HepG2 (cell line): Measurements from ENCODE around the gene ARL4D. TPM values are rescaled to one million over a fixed set of nuclear protein-coding genes. Genes with fewer than 3 reads are reported as not detected.

ENCODE experiments used
- CEBPG ChIP-seq: IDR thresholded peaks from 2 replicates; pipeline ENCODE4 v1.6.1; 2016
- GATA4 ChIP-seq: sonication (generic); IDR thresholded peaks from 2 replicates; pipeline ENCODE4 v1.6.1; 2016; ENCODE audit warnings: antibody characterized with exemption, low read depth, borderline replicate concordance
- IRF2 ChIP-seq: IDR thresholded peaks from 2 replicates; pipeline ENCODE4 v1.6.1; 2018; ENCODE audit warnings: missing genetic modification reagents, missing compliant biosample characterization
- MED13 ChIP-seq: sonication (generic); formaldehyde crosslinking; IDR thresholded peaks from 2 replicates; pipeline ENCODE4 v1.5.0; 2020; ENCODE audit warnings: missing genetic modification reagents
- PHF8 ChIP-seq: sonication (generic); formaldehyde crosslinking; IDR thresholded peaks from 2 replicates; pipeline ENCODE4 v1.5.0; 2020; ENCODE audit warnings: missing genetic modification reagents
- SIX4 ChIP-seq: sonication (generic); formaldehyde crosslinking; IDR thresholded peaks from 2 replicates; pipeline ENCODE4 v1.4.0; 2020; ENCODE audit warnings: missing genetic modification reagents
- TOE1 ChIP-seq: sonication (generic); formaldehyde crosslinking; IDR thresholded peaks from 2 replicates; pipeline ENCODE4 v1.4.0; 2020; ENCODE audit warnings: mild to moderate bottlenecking, missing genetic modification reagents
- ZC3H4 ChIP-seq: sonication (generic); formaldehyde crosslinking; IDR thresholded peaks from 2 replicates; pipeline ENCODE4 v1.4.0; 2020; ENCODE audit warnings: missing genetic modification reagents, borderline replicate concordance
- ZMYM3 ChIP-seq: sonication (generic); formaldehyde crosslinking; IDR thresholded peaks from 2 replicates; pipeline ENCODE4 v1.5.1; 2020; ENCODE audit warnings: mild to moderate bottlenecking, missing genetic modification reagents
- ZNF12 ChIP-seq: sonication (generic); formaldehyde crosslinking; IDR thresholded peaks from 2 replicates; pipeline ENCODE4 v1.5.0; 2020; ENCODE audit warnings: missing genetic modification reagents
- ZNF24 ChIP-seq: fragments of 450-650 bp; IDR thresholded peaks from 2 replicates; pipeline ENCODE4 v1.6.1; 2017; ENCODE audit warnings: antibody characterized with exemption, mild to moderate bottlenecking
- ZNF550 ChIP-seq: sonication (generic); formaldehyde crosslinking; IDR thresholded peaks from 2 replicates; pipeline ENCODE4 v1.4.0; 2020; ENCODE audit warnings: mild to moderate bottlenecking, missing genetic modification reagents, borderline replicate concordance
- ZNF607 ChIP-seq: sonication (generic); formaldehyde crosslinking; IDR thresholded peaks from 2 replicates; pipeline ENCODE4 v1.5.1; 2020; ENCODE audit warnings: missing genetic modification reagents, mild to moderate bottlenecking, borderline replicate concordance
- ZNF614 ChIP-seq: IDR thresholded peaks from 2 replicates; pipeline ENCODE4 v1.6.1; 2018; ENCODE audit warnings: missing biosample characterization, missing genetic modification reagents, inconsistent platforms, borderline replicate concordance
- ZNF7 ChIP-seq: IDR thresholded peaks from 2 replicates; pipeline ENCODE4 v1.6.1; 2016; ENCODE audit warnings: missing biosample characterization, missing genetic modification reagents
- ZNF816 ChIP-seq: sonication (generic); formaldehyde crosslinking; IDR thresholded peaks from 2 replicates; pipeline ENCODE4 v1.8.0; 2022; ENCODE audit warnings: missing genetic modification reagents, mild to moderate bottlenecking, borderline replicate concordance
- polyA plus RNA-seq, 8 experiments: library from polyadenylated mRNA; depleted of rRNA in 3 of 8; stranded (reverse) in 7 of 8; unstranded in 1 of 8; fragments of >200 nt; fragmentation: Illumina TruSeq in 4 of 8; extraction: Trizol in 4 of 8; gene quantifications; 2 replicates each; pipeline versions ENCODE4 v1.2.1 to v1.2.3, GENCODE V29; 2011 to 2016; ENCODE audit warnings: low read depth in 4 of 8, missing spikeins in 1 of 8, mixed read lengths in 1 of 8; ENCODE audit not compliant: insufficient read depth in 1 of 8
- total RNA-seq, 5 experiments: library from RNA; depleted of rRNA; stranded (reverse); fragments of >200 nt; fragmentation: Illumina TruSeq; extraction: Trizol; gene quantifications; 2 replicates each; pipeline ENCODE4 v1.2.3, GENCODE V29; 2016; ENCODE audit warnings: low read depth in 1 of 5
- TF ChIP-seq, protein P1 (sequence below): sonication (generic); formaldehyde crosslinking; IDR thresholded peaks from 2 replicates; pipeline ENCODE4 v1.5.0; 2020; ENCODE audit warnings: mild to moderate bottlenecking, missing genetic modification reagents, borderline replicate concordance
- TF ChIP-seq, protein P2 (sequence below): sonication (generic); formaldehyde crosslinking; IDR thresholded peaks from 2 replicates; pipeline ENCODE4 v1.8.0; 2022; ENCODE audit warnings: missing genetic modification reagents, mild to moderate bottlenecking, moderate library complexity, borderline replicate concordance
- TF ChIP-seq, protein P3 (sequence below): sonication (generic); formaldehyde crosslinking; conservative IDR thresholded peaks from 2 replicates; pipeline ENCODE4 v1.4.0; 2020; ENCODE audit warnings: mild to moderate bottlenecking, missing genetic modification reagents, moderate library complexity
- TF ChIP-seq, protein P4 (sequence below): IDR thresholded peaks from 2 replicates; pipeline ENCODE4 v1.6.1; 2012; ENCODE audit warnings: inconsistent platforms
- TF ChIP-seq, protein P5 (sequence below): IDR thresholded peaks from 2 replicates; pipeline ENCODE4 v1.6.1; 2016; ENCODE audit warnings: low read depth, control low read depth

The ARL4D gene
- total and polyA plus RNA-seq, 2 of the 13 experiments (the other 11 are each of a cell fraction or from before 2014, with no cell fraction given): 9.0 to 25.9 TPM

DNA sequence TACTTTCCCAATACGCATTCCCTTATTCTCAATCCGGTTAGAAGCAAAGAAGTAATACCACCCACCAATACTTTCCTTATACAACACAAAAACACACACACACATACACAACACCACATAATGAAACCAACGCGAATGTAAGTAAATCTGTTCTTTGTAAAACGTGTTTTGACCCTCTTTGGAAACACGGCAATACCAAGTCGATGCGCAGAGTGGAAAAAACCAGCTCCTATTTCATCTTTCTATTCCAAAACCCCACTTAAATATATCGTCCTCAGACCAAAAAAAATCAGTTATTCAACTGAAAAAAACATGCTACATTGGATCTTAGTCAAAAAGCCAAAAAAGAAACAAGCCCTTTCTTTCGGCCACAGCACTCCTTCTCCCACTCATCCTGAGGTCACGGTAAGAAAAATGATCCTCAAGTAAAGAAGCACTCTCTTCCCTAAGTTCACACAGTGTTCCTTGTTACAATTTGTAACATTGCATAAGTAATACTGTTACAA is 31.0 kb upstream of the ARL4D start (continued):
- TF ChIP-seq, protein P1, sequence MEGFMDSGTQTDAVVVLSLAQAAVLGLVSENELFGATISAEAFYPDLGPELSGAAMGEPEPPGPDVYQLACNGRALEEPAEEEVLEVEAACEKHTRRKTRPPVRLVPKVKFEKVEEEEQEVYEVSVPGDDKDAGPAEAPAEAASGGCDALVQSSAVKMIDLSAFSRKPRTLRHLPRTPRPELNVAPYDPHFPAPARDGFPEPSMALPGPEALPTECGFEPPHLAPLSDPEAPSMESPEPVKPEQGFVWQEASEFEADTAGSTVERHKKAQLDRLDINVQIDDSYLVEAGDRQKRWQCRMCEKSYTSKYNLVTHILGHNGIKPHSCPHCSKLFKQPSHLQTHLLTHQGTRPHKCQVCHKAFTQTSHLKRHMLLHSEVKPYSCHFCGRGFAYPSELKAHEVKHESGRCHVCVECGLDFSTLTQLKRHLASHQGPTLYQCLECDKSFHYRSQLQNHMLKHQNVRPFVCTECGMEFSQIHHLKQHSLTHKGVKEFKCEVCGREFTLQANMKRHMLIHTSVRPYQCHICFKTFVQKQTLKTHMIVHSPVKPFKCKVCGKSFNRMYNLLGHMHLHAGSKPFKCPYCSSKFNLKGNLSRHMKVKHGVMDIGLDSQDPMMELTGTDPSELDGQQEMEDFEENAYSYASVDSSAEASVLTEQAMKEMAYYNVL: peak; percentile 29; the same call in 1 of the 2 replicates
- peak; percentile 97 for TF ChIP-seq ZC3H4 (CRISPR knock-in tag)
- TF ChIP-seq ZNF12 (CRISPR knock-in tag): peak; percentile 17; the same call in 1 of the 2 replicates
- no peak for TF ChIP-seq ZNF816
- peak; percentile 48; the same call in 1 of the 2 replicates for TF ChIP-seq PHF8 (CRISPR knock-in tag)
- TF ChIP-seq GATA4: peak; percentile 96
- TF ChIP-seq, protein P2, sequence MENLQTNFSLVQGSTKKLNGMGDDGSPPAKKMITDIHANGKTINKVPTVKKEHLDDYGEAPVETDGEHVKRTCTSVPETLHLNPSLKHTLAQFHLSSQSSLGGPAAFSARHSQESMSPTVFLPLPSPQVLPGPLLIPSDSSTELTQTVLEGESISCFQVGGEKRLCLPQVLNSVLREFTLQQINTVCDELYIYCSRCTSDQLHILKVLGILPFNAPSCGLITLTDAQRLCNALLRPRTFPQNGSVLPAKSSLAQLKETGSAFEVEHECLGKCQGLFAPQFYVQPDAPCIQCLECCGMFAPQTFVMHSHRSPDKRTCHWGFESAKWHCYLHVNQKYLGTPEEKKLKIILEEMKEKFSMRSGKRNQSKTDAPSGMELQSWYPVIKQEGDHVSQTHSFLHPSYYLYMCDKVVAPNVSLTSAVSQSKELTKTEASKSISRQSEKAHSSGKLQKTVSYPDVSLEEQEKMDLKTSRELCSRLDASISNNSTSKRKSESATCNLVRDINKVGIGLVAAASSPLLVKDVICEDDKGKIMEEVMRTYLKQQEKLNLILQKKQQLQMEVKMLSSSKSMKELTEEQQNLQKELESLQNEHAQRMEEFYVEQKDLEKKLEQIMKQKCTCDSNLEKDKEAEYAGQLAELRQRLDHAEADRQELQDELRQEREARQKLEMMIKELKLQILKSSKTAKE (CRISPR knock-in tag): 0 out of 2 replicates have a peak, but pooled peaks have one; percentile 12
- TF ChIP-seq ZMYM3 (CRISPR knock-in tag): no peak
- peak; percentile 97 for TF ChIP-seq TOE1 (CRISPR knock-in tag)
- peak; percentile 92 for TF ChIP-seq ZNF614
- TF ChIP-seq ZNF607: no peak
- TF ChIP-seq CEBPG: 0 out of 2 replicates have a peak, but pooled peaks have one; percentile 12
- TF ChIP-seq ZNF550 (CRISPR knock-in tag): no peak
- TF ChIP-seq SIX4 (CRISPR knock-in tag): peak; percentile 66; the same call in 1 of the 2 replicates
- 0 out of 2 replicates have a peak, but pooled peaks have one; percentile 43 for TF ChIP-seq ZNF7
- TF ChIP-seq, protein P3, sequence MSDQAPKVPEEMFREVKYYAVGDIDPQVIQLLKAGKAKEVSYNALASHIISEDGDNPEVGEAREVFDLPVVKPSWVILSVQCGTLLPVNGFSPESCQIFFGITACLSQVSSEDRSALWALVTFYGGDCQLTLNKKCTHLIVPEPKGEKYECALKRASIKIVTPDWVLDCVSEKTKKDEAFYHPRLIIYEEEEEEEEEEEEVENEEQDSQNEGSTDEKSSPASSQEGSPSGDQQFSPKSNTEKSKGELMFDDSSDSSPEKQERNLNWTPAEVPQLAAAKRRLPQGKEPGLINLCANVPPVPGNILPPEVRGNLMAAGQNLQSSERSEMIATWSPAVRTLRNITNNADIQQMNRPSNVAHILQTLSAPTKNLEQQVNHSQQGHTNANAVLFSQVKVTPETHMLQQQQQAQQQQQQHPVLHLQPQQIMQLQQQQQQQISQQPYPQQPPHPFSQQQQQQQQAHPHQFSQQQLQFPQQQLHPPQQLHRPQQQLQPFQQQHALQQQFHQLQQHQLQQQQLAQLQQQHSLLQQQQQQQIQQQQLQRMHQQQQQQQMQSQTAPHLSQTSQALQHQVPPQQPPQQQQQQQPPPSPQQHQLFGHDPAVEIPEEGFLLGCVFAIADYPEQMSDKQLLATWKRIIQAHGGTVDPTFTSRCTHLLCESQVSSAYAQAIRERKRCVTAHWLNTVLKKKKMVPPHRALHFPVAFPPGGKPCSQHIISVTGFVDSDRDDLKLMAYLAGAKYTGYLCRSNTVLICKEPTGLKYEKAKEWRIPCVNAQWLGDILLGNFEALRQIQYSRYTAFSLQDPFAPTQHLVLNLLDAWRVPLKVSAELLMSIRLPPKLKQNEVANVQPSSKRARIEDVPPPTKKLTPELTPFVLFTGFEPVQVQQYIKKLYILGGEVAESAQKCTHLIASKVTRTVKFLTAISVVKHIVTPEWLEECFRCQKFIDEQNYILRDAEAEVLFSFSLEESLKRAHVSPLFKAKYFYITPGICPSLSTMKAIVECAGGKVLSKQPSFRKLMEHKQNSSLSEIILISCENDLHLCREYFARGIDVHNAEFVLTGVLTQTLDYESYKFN: 0 out of 2 replicates have a peak, but pooled peaks have one; percentile 52
- TF ChIP-seq, protein P4, sequence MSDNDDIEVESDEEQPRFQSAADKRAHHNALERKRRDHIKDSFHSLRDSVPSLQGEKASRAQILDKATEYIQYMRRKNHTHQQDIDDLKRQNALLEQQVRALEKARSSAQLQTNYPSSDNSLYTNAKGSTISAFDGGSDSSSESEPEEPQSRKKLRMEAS: 0 out of 2 replicates have a peak, but pooled peaks have one; percentile 11
- TF ChIP-seq, protein P5, sequence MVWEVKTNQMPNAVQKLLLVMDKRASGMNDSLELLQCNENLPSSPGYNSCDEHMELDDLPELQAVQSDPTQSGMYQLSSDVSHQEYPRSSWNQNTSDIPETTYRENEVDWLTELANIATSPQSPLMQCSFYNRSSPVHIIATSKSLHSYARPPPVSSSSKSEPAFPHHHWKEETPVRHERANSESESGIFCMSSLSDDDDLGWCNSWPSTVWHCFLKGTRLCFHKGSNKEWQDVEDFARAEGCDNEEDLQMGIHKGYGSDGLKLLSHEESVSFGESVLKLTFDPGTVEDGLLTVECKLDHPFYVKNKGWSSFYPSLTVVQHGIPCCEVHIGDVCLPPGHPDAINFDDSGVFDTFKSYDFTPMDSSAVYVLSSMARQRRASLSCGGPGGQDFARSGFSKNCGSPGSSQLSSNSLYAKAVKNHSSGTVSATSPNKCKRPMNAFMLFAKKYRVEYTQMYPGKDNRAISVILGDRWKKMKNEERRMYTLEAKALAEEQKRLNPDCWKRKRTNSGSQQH (CRISPR knock-in tag): no peak
- peak; percentile 92 for TF ChIP-seq ZNF24
- TF ChIP-seq IRF2 (CRISPR knock-in tag): peak; percentile 63
- peak; percentile 60 for TF ChIP-seq MED13 (CRISPR knock-in tag)
